Tibial nerve (tissue), 4 donors: ENCODE measurements around the gene DAAM2.

Experiments
- CTCF ChIP-seq, 5 experiments: fragments of 200-600 bp in 3 of 5; fragments of 450-650 bp in 2 of 5; sonication (generic) in 3 of 5; IDR thresholded peaks; one replicate each; pipeline ENCODE4 v1.5.1; 2016 to 2019; ENCODE audit warnings: antibody characterized with exemption in 5 of 5, mild to moderate bottlenecking in 3 of 5, moderate library complexity in 2 of 5
- EP300 ChIP-seq, 2 donors: sonication (generic); formaldehyde crosslinking; IDR thresholded peaks; one replicate each; pipeline ENCODE4 v1.6.1; 2017; ENCODE audit warnings: antibody characterized with exemption in 2 of 2, mild to moderate bottlenecking in 1 of 2
- POLR2A ChIP-seq, 2 donors: fragments of 450-650 bp; IDR thresholded peaks; one replicate each; pipeline ENCODE4 v1.6.1; 2017; ENCODE audit warnings: antibody characterized with exemption in 2 of 2, mild to moderate bottlenecking in 2 of 2, moderate library complexity in 2 of 2

GRCh38 chr6:39902786-39903465 is 110.8 kb downstream of the DAAM2 start:
- TF ChIP-seq CTCF (IDR thresholded peaks at IDR 0.05) (no peak), POLR2A (IDR thresholded peaks at IDR 0.05) (no peak), EP300 (IDR thresholded peaks at IDR 0.05) (no peak)
